T-helper 17 cell (primary cell): ENCODE results near the gene FBXO34. TPM values are rescaled to one million over a fixed set of nuclear protein-coding genes. Genes with fewer than 3 reads are reported as not detected.

Source experiments
- ATAC-seq: fragments of 150-1000 bp; cut with Tn5 transposase; 2 replicates; pipeline ENCODE4 v1.10.0; 2021; ENCODE audit warnings: mild to moderate bottlenecking, moderate library complexity
- DNase-seq, 3 donors: peaks; one replicate each; pipeline versions ENCODE4 v3.0.0 to v3.0.0-alpha.2; 2020 to 2021
- H3K9me3 ChIP-seq: one replicate; pipeline ENCODE4 v1.7.0; 2013; ENCODE audit warnings: low read length, mild to moderate bottlenecking; ENCODE audit not compliant: control insufficient read depth, poor library complexity, severe bottlenecking
- H3K27ac Mint-ChIP-seq: one replicate; pipeline ENCODE4 v1.8.0; 2022; ENCODE audit warnings: mild to moderate bottlenecking, moderate library complexity, mixed read lengths
- H3K27me3 Mint-ChIP-seq: one replicate; pipeline ENCODE4 v1.8.0; 2022; ENCODE audit warnings: mixed read lengths
- H3K36me3 Mint-ChIP-seq: one replicate; pipeline ENCODE4 v1.8.0; 2022; ENCODE audit warnings: low read depth, mixed read lengths
- H3K4me1 Mint-ChIP-seq: one replicate; pipeline ENCODE4 v1.8.0; 2022; ENCODE audit warnings: mild to moderate bottlenecking, mixed read lengths
- H3K4me3 Mint-ChIP-seq: one replicate; pipeline ENCODE4 v1.8.0; 2022; ENCODE audit warnings: mild to moderate bottlenecking, moderate library complexity, mixed read lengths
- total RNA-seq, 4 donors: library from RNA in 2 of 4; stranded (reverse) in 2 of 4; gene quantifications; one replicate each; pipeline ENCODE4 v1.2.3 and lab custom pipeline; 2022 to 2026

Gene FBXO34
- total RNA-seq, 2 donors from 2014 or later = 20.5 to 27.8 TPM

DNA sequence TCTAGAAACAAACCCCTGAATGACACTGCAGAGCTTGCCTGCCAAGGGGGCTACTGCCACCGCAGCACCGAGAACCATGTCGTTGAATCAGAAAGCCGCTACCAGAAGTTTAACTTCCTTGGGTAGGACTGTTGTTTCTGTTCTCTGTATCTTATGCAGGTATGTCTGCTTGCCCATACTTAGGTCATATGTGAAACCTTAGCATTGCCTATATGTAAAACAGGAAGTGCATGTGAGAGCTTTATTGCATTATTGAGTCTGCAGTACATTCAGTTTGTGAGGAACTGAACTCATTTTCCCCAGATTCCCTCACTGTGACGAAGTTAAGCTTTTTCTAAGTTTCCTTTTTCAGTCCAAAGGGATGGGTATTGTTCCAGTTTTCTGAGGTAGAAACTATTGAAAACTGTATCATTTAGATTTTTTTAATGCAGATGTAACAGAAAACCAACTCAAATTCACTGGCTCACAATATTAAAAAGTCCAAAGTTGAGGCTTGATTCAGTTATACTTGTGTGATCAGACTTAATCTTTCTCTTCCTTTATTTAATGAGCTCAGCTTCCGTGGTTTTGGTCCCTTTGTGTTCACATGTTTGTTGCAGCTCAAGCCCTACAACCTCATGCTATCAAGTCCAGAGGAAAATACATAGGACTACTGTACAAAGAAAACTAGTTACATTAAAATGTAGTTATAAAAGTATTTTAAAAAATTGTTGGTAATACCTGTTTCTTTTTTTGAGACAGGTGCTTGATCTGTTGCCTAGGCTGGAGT is 6.9 kb downstream of the FBXO34 start:
- H3K27me3 Mint-ChIP-seq = no peaks in the 10 kb centered on the region
- ATAC-seq (peak; percentile 60), DNase-seq (no peak)
- peak overlapping the region; percentile 72 for H3K27ac Mint-ChIP-seq
- no peaks in the 10 kb centered on the region for H3K36me3 Mint-ChIP-seq
- no peaks in the 10 kb centered on the region for H3K9me3 ChIP-seq
- H3K4me3 Mint-ChIP-seq = peak overlapping the region; percentile 21
- peaks cover 47% of the 10 kb centered on the region for H3K4me1 Mint-ChIP-seq

DNA sequence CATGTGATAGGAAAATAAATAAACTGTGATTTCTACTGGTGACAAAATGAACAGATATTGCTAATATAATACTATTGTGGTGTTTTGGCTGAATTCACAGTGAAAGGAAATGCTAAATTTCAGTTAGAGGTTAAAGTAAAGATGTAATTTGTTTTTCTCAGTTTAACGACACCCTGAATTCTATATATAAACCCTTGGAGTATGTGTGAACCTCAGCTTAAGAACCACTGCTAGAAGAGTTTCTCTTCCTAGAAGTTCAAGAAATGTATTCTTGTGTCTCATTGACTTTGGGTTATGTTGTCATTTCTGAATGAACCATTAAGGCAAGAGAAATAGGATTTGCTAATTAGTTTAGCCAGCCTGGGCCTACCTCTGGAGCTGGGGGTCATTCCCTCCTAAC is 8.2 kb downstream of the FBXO34 start:
- DNase-seq = no peak
- no peak for ATAC-seq
- Mint-ChIP-seq H3K36me3 (no peaks in the 10 kb centered on the region), H3K4me1 (peaks cover 41% of the 10 kb centered on the region), H3K4me3 (no peak overlapping the region), H3K27ac (no peak overlapping the region), H3K27me3 (no peaks in the 10 kb centered on the region)
- H3K9me3 ChIP-seq = no peaks in the 10 kb centered on the region

DNA sequence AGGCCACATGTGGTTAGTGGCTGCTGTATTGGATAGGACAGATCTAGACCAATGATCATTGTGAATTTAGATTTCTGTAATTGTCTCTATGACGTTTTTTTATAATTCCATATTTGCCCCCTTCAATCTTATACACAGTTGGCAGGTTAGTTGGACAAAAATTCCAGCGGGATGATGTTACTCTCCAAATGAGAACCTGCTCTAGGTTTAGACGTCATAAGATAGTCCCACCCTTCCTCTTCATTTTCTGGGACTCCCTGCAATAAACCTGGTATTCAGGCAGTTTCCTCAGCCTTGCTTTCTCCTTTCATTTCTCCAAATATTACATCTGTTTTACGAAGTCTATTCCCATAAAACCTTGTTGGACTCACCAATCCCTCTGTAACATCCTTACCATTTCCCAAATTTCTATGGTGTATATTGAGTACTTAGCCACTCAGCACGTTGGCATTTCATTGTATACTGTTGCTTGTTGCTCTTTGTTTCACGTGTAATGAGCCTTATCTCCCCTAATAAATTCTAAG is 10.2 kb downstream of the FBXO34 start:
- Mint-ChIP-seq H3K36me3 (no peaks in the 10 kb centered on the region), H3K4me3 (peak overlapping the region; percentile 34), H3K27ac (peak overlapping the region; percentile 4), H3K27me3 (no peaks in the 10 kb centered on the region), H3K4me1 (peaks cover 38% of the 10 kb centered on the region)
- ATAC-seq (no peak), DNase-seq (no peak)
- H3K9me3 ChIP-seq = no peaks in the 10 kb centered on the region

DNA sequence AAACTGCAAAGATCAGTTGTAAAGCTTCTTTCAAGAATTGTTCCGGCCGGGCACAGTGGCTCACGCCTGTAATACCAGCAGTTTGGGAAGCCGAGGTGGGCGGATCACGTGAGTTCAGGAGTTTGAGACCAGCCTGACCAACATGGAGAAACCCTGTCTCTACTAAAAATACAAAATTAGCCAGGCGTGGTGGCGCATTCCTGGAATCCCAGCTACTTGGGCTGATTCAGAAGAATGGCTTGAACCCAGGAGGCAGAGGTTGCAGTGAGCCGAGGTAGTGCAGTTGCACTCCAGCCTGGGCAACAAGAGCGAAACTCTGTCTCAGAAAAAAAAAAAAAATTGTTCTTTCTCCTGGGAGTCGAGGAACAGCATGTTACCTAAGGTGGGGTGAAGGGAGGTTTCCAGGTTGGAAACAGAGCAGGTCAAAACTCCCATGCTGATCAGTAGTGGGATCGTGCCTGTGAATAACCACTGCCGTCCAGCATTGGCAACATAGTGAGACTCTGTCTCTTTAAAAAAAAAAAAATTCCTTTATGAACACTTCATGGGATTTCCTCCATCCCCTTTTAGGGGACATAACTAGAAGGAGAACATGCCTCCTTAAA is 13.9 kb downstream of the FBXO34 start:
- ATAC-seq = no peak
- no peaks in the 10 kb centered on the region for H3K36me3 Mint-ChIP-seq
- H3K9me3 ChIP-seq = no peaks in the 10 kb centered on the region
- H3K27me3 Mint-ChIP-seq = no peaks in the 10 kb centered on the region
- peaks cover 25% of the 10 kb centered on the region for H3K4me1 Mint-ChIP-seq
- H3K27ac Mint-ChIP-seq = no peak overlapping the region
- no peak overlapping the region for H3K4me3 Mint-ChIP-seq
- DNase-seq = no peak

DNA sequence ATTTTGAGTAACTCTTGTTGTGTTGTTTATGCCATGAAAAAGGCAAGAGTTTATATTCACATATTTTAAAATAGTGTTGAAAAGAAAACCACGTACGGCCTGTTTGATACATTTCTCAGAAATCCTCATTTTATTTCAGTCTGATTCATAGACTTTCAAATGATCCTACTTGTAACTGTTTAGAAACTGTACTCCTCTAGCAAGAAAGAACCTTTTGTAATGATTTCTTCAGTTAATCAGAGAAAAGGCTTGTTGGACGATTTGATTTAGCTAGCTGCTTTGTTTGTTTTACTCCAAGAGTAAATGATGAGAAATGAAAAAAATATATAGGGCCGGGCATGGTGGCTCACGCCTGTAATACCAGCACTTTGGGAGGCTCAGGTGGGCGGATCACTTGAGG is 17.2 kb downstream of the FBXO34 start:
- no peaks in the 10 kb centered on the region for H3K9me3 ChIP-seq
- no peak overlapping the region for H3K27ac Mint-ChIP-seq
- H3K27me3 Mint-ChIP-seq = no peaks in the 10 kb centered on the region
- no peaks in the 10 kb centered on the region for H3K36me3 Mint-ChIP-seq
- peaks cover 16% of the 10 kb centered on the region for H3K4me1 Mint-ChIP-seq
- no peak for DNase-seq
- ATAC-seq = no peak
- no peak overlapping the region for H3K4me3 Mint-ChIP-seq

DNA sequence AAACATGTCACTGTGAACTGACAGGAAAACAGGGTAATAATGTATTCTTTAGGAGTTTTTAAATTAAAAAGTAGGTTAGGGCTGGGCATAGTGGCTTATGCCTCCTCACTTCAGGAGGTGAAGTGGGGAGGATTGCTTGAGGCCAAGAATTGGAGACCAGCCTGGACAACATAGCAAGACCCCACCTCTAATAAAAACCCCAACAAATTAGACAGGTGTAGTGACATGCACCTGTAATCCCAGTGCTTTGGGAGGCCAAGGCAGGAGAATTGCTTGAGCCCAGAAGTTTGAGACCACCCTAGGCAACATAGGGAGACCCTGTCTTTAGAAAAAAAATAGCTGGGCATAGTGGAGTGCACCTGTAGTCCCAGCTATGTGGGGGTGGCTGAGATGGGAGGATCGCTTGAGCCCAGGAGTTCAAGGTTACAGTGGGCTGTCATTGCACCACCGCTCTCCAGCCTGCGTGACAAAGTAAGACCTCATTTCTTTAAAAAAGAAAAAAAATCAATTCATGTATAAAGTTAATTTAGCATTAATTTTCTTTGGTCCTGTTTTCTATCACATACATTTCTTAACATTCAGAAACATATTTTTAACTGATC is 20.4 kb downstream of the FBXO34 start:
- no peaks in the 10 kb centered on the region for H3K27me3 Mint-ChIP-seq
- H3K4me1 Mint-ChIP-seq = peaks cover 15% of the 10 kb centered on the region
- H3K27ac Mint-ChIP-seq = no peak overlapping the region
- no peak for ATAC-seq
- no peak for DNase-seq
- no peaks in the 10 kb centered on the region for H3K36me3 Mint-ChIP-seq
- no peak overlapping the region for H3K4me3 Mint-ChIP-seq
- no peaks in the 10 kb centered on the region for H3K9me3 ChIP-seq

DNA sequence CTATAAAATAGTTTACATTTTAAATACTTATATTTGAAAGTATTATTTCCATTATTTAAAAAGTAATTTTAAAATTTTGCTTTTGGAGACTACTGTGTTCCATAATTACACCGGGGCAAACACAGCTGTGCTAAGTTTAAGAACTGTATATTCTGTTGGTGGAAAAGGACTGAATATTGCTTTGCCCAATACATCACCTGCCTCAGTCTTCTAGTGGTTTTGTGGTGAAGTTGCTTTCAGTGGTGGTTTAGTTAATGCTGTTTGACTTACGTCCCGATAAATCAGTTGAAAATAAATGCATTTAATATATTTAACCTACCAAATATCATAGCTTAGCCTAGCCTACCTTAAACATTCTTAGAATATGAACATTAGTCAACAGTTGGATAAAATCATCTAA is 23.4 kb downstream of the FBXO34 start:
- no peak overlapping the region for H3K4me3 Mint-ChIP-seq
- no peaks in the 10 kb centered on the region for H3K9me3 ChIP-seq
- no peak overlapping the region for H3K27ac Mint-ChIP-seq
- peaks cover 20% of the 10 kb centered on the region for H3K4me1 Mint-ChIP-seq
- ATAC-seq (peak; percentile 64), DNase-seq (no peak)
- H3K36me3 Mint-ChIP-seq = peaks cover 2% of the 10 kb centered on the region
- no peaks in the 10 kb centered on the region for H3K27me3 Mint-ChIP-seq

DNA sequence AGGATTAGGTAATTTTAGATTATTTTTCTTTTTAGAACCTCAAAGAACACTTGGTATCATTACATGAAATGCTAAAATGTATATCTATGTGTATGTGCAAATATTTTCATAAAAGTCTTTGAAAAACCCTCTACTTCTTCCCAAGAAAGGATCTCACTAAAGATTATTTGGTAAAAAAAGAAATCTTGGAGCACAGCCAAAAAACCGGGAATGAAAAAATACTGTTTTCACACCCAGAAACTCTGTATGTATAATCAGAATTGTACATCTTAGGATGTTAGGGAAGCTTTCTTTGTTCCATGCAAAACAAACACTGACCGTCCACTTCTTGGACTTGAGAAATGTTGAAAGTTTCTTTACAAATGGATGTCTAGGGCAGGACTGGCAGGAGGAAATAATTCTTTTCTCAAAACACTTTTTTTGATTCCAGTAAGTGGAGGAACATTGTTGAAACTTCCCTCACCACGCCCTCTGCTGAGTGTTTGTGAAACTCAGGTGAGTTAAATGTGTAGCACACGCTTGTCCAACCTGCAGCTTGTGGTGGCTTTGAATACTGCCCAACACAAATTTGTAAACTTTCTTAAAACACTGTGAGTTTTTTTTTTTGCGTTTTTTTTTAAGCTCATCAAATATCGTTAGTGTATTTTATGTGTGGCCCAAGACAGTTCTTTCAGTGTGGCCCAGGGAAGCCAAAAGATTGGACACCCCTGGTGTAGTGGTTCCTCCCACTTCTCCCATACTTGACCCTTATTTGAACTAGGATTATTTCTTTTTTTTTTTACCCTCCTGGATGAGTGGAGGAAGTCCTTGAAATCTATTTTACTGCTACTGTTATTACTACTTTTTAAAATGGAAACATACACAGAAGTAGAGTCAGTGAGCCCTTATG is 26.6 kb downstream of the FBXO34 start:
- H3K27me3 Mint-ChIP-seq = no peaks in the 10 kb centered on the region
- H3K27ac Mint-ChIP-seq = peak overlapping the region; percentile 47
- ATAC-seq = peak; percentile 63
- no peaks in the 10 kb centered on the region for H3K9me3 ChIP-seq
- H3K4me3 Mint-ChIP-seq = no peak overlapping the region
- peaks cover 30% of the 10 kb centered on the region for H3K4me1 Mint-ChIP-seq
- H3K36me3 Mint-ChIP-seq = peaks cover 2% of the 10 kb centered on the region
- peak in 1 of 3 donors; percentile 9 for DNase-seq

DNA sequence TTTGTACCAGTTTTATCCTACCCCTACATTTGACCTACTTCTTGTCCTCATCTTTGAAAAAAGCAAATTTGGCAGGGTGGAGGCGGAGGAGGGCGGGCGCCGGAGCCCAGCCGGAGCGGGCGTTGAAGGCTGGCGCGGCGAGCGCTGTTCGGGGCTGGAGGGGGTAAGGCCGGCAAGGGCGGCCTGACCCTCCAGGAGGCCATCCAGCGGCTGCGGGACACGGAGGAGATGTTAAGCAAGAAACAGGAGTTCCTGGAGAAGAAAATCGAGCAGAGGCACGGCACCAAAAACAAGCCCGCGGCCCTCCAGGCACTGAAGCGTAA is 27.2 kb downstream of the FBXO34 start:
- H3K36me3 Mint-ChIP-seq = peaks cover 2% of the 10 kb centered on the region
- H3K9me3 ChIP-seq = no peaks in the 10 kb centered on the region
- no peaks in the 10 kb centered on the region for H3K27me3 Mint-ChIP-seq
- peak overlapping the region; percentile 47 for H3K27ac Mint-ChIP-seq
- no peak for ATAC-seq
- H3K4me1 Mint-ChIP-seq = peaks cover 30% of the 10 kb centered on the region
- no peak for DNase-seq
- H3K4me3 Mint-ChIP-seq = no peak overlapping the region

DNA sequence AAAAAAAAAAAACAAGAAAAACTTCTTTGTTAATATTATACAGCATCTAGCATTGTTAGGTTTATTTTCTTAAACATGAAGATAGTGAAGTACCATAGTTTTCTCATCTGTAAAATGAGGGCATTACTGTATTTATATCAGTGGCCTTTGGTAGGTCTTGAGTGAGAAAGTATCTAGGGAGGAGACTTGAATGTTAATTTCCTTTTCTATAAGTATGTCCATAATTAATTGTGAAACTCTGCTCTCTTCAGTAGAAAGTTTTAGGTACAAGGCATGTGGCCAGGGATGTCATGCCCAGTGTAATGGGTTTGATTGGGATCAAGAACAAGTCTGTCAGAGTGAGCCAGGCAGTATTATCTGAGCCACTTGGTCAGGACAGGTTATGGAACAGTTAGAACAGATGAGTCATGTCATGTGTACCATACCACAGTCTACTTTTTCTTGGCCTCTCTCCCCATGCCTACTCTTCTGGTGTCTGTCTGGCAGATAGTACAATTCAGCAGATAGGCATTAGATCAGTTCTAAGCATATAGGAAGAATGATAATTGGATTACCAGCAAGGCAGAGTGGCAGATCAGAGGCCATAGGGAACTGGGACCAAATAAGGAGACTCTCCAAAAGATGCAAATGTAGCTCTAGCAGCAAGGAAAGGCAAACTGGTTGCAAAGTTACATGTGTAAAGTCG is 30.4 kb downstream of the FBXO34 start:
- H3K27ac Mint-ChIP-seq = no peak overlapping the region
- DNase-seq = no peak
- peak; percentile 26 for ATAC-seq
- H3K36me3 Mint-ChIP-seq = peaks cover 2% of the 10 kb centered on the region
- H3K4me1 Mint-ChIP-seq = peaks cover 29% of the 10 kb centered on the region
- no peaks in the 10 kb centered on the region for H3K9me3 ChIP-seq
- H3K4me3 Mint-ChIP-seq = no peak overlapping the region
- no peaks in the 10 kb centered on the region for H3K27me3 Mint-ChIP-seq

DNA sequence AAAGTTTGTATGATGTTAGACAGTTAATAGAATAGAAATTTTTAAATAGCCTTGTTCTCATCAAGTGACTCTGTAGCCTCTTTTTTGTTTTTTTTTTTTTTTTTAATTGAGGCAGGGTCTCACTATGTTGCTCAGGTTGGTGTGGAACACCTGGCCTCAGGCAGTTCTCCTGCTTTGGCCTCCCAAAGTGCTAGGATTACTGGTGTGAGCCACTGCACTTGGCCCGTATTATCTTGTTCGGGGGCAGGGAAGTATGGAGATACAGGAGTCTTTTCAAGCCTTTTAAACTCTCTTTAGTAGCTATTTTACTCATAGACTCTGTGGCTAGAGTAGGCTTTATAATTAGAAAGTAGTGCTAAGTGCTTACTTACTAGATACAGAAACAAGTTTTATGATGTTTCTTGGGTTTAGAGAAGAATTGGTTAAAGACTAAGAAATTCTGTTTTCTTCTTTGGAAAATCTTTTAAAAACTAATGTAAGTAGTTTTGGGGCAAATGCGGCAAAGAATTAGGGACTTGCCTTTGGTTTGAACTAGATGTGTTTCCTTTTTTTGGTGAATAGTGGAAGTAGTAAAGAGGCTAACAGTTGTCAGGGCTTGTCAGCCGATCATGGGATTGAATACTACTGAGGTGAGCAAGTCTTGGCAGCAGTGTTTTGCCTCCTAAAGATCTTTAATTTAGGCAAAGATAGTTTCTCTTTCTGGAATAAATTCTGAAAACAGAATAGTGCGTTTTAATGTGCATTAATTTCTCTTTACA is 31.3 kb downstream of the FBXO34 start:
- Mint-ChIP-seq H3K4me1 (peaks cover 28% of the 10 kb centered on the region), H3K36me3 (peaks cover 2% of the 10 kb centered on the region), H3K27me3 (no peaks in the 10 kb centered on the region), H3K27ac (no peak overlapping the region), H3K4me3 (no peak overlapping the region)
- H3K9me3 ChIP-seq = no peaks in the 10 kb centered on the region
- DNase-seq = no peak
- ATAC-seq = no peak

DNA sequence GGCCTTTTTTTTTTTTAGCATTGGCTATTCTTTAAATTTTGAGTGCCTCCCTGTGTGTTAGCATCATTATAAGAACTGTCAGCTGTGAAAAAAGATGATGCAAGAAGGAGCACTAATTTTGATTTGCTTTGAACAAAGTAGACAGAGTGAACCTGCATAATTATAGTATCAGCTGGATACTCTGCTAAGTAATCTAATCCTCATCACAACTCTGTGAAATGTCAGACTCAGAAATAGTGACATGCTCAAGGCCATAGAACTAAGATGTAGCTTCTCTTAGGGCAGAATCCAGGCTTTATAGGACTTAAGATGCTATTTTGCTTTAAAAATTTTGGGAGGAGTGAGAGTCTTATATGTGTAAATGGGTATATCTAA is 31.9 kb downstream of the FBXO34 start:
- H3K27ac Mint-ChIP-seq = no peak overlapping the region
- DNase-seq (no peak), ATAC-seq (no peak)
- peaks cover 2% of the 10 kb centered on the region for H3K36me3 Mint-ChIP-seq
- no peaks in the 10 kb centered on the region for H3K27me3 Mint-ChIP-seq
- H3K4me3 Mint-ChIP-seq = no peak overlapping the region
- no peaks in the 10 kb centered on the region for H3K9me3 ChIP-seq
- peaks cover 23% of the 10 kb centered on the region for H3K4me1 Mint-ChIP-seq
